H9 (cell line): ENCODE data around the gene RAB1A. TPM values are rescaled to one million over a fixed set of nuclear protein-coding genes. Genes with fewer than 3 reads are reported as not detected.

Experiments
- DNase-seq: peaks from one replicate; pipeline ENCODE4 v3.0.0-alpha.2; 2017
- H2AFZ ChIP-seq: one replicate; pipeline ENCODE4 v1.6.1; 2013; ENCODE audit warnings: mild to moderate bottlenecking, low read length, control low read depth, moderate library complexity
- H2AK5ac ChIP-seq: 2 replicates; pipeline ENCODE4 v1.6.1; 2013; ENCODE audit warnings: low read length, control low read depth, mixed read lengths; ENCODE audit not compliant: insufficient read length
- H2BK120ac ChIP-seq: one replicate; pipeline ENCODE4 v1.6.1; 2013; ENCODE audit warnings: low read depth, mild to moderate bottlenecking, low read length, control low read depth, inconsistent platforms; ENCODE audit not compliant: poor library complexity, severe bottlenecking
- H2BK12ac ChIP-seq: 2 replicates; pipeline ENCODE4 v1.6.1; 2013; ENCODE audit warnings: low read length, control low read depth, mixed read lengths, low read depth; ENCODE audit not compliant: insufficient read length
- H2BK15ac ChIP-seq: 2 replicates; pipeline ENCODE4 v1.6.1; 2013; ENCODE audit warnings: low read depth, low read length, control low read depth
- H2BK20ac ChIP-seq: one replicate; pipeline ENCODE4 v1.6.1; 2013; ENCODE audit warnings: low read depth, mild to moderate bottlenecking, low read length, control low read depth, inconsistent platforms; ENCODE audit not compliant: poor library complexity, severe bottlenecking
- H2BK5ac ChIP-seq: 2 replicates; pipeline ENCODE4 v1.6.1; 2013; ENCODE audit warnings: low read length, control low read depth, mixed read lengths; ENCODE audit not compliant: insufficient read length
- H3K14ac ChIP-seq: 2 replicates; pipeline ENCODE4 v1.6.1; 2013; ENCODE audit warnings: low read length, control low read depth; ENCODE audit not compliant: insufficient read depth
- H3K18ac ChIP-seq: 2 replicates; pipeline ENCODE4 v1.6.1; 2013; ENCODE audit warnings: low read depth, mild to moderate bottlenecking, mixed read lengths, low read length, control low read depth; ENCODE audit not compliant: insufficient read length
- H3K23ac ChIP-seq: 2 replicates; pipeline ENCODE4 v1.6.1; 2013; ENCODE audit warnings: low read length, control low read depth, mixed read lengths, low read depth; ENCODE audit not compliant: insufficient read length
- H3K23me2 ChIP-seq: 2 replicates; pipeline ENCODE4 v1.6.1; 2013; ENCODE audit warnings: low read depth, mild to moderate bottlenecking, mixed read lengths, low read length, control low read depth; ENCODE audit not compliant: insufficient read length, poor library complexity, severe bottlenecking
- H3K27ac ChIP-seq: 2 replicates; pipeline ENCODE4 v1.5.1; 2013; ENCODE audit warnings: low read length, control low read depth, mixed read lengths, low read depth; ENCODE audit not compliant: insufficient read length
- H3K27me3 ChIP-seq: 2 replicates; pipeline ENCODE4 v1.6.1; 2013; ENCODE audit warnings: low read length, control low read depth, inconsistent platforms; ENCODE audit not compliant: insufficient read depth
- H3K4ac ChIP-seq: 2 replicates; pipeline ENCODE4 v1.6.1; 2013; ENCODE audit warnings: low read depth, mild to moderate bottlenecking, control low read depth, inconsistent platforms, low read length, moderate library complexity
- H3K4me1 ChIP-seq: 2 replicates; pipeline ENCODE4 v1.6.1; 2013; ENCODE audit warnings: low read length, control low read depth, inconsistent platforms; ENCODE audit not compliant: insufficient read depth
- H3K4me2 ChIP-seq: 2 replicates; pipeline ENCODE4 v1.6.1; 2013; ENCODE audit warnings: low read length, control low read depth, mixed read lengths; ENCODE audit not compliant: insufficient read length, insufficient read depth
- H3K56ac ChIP-seq: 2 replicates; pipeline ENCODE4 v1.6.1; 2013; ENCODE audit warnings: low read depth, mild to moderate bottlenecking, mixed read lengths, low read length, control low read depth; ENCODE audit not compliant: insufficient read length
- H3K79me1 ChIP-seq: 2 replicates; pipeline ENCODE4 v1.6.1; 2013; ENCODE audit warnings: low read depth, mild to moderate bottlenecking, moderate library complexity, low read length, control low read depth, inconsistent platforms; ENCODE audit not compliant: insufficient read depth, poor library complexity, severe bottlenecking
- H3K79me2 ChIP-seq: 2 replicates; pipeline ENCODE4 v1.6.1; 2013; ENCODE audit warnings: low read length, control low read depth, inconsistent platforms; ENCODE audit not compliant: insufficient read depth
- H3K9ac ChIP-seq: 2 replicates; pipeline ENCODE4 v1.6.1; 2013; ENCODE audit warnings: low read length, control low read depth, mixed read lengths; ENCODE audit not compliant: insufficient read length; ENCODE audit errors: extremely low read depth
- H3K9me3 ChIP-seq: one replicate; pipeline ENCODE4 v1.6.1; 2013; ENCODE audit warnings: low read depth, low read length, inconsistent platforms; ENCODE audit not compliant: control insufficient read depth
- H3T11ph ChIP-seq: one replicate; pipeline ENCODE4 v1.6.1; 2013; ENCODE audit warnings: mild to moderate bottlenecking, low read length, control low read depth, inconsistent platforms
- H4K20me1 ChIP-seq: one replicate; pipeline ENCODE4 v1.6.1; 2013; ENCODE audit not compliant: control insufficient read depth, insufficient read length, insufficient read depth
- H4K5ac ChIP-seq: 2 replicates; pipeline ENCODE4 v1.6.1; 2013; ENCODE audit warnings: low read depth, mild to moderate bottlenecking, mixed read lengths, low read length, control low read depth; ENCODE audit not compliant: insufficient read length
- H4K8ac ChIP-seq: replicated peaks from 2 replicates; pipeline ENCODE4 v1.6.1; 2013; ENCODE audit warnings: low read length, control low read depth, mixed read lengths, low read depth; ENCODE audit not compliant: insufficient read length
- H4K91ac ChIP-seq: 2 replicates; pipeline ENCODE4 v1.6.1; 2013; ENCODE audit warnings: low read depth, mild to moderate bottlenecking, moderate library complexity, mixed read lengths, low read length, control low read depth; ENCODE audit not compliant: insufficient read length
- H3K27ac Mint-ChIP-seq, 3 experiments: 2 replicates in 2 of 3; 3 replicates in 1 of 3; pipeline ENCODE4 v1.8.0; 2020 to 2021; ENCODE audit warnings: mixed read lengths in 3 of 3, mild to moderate bottlenecking in 1 of 3, moderate library complexity in 1 of 3
- H3K27me3 Mint-ChIP-seq: 2 replicates; pipeline ENCODE4 v1.8.0; 2021; ENCODE audit warnings: low read depth, mild to moderate bottlenecking, moderate library complexity, mixed read lengths
- H3K36me3 Mint-ChIP-seq, 3 experiments: 2 replicates in 2 of 3; 3 replicates in 1 of 3; pipeline ENCODE4 v1.8.0; 2020 to 2021; ENCODE audit warnings: low read depth in 3 of 3, mixed read lengths in 3 of 3; ENCODE audit not compliant: insufficient read depth in 1 of 3
- H3K4me1 Mint-ChIP-seq, 2 experiments: 2 replicates each; pipeline ENCODE4 v1.8.0; 2020; ENCODE audit warnings: mixed read lengths in 2 of 2
- H3K4me3 Mint-ChIP-seq, 2 experiments: 2 replicates in 1 of 2; 3 replicates in 1 of 2; pipeline ENCODE4 v1.8.0; 2020 to 2021; ENCODE audit warnings: mild to moderate bottlenecking in 2 of 2, mixed read lengths in 2 of 2, moderate library complexity in 1 of 2
- H3K9me3 Mint-ChIP-seq, 2 experiments: 2 replicates in 1 of 2; 3 replicates in 1 of 2; pipeline ENCODE4 v1.8.0; 2020; ENCODE audit warnings: mild to moderate bottlenecking in 2 of 2, mixed read lengths in 2 of 2, moderate library complexity in 1 of 2
- CTCF ChIP-seq: fragments of 200-600 bp; sonication (generic); conservative IDR thresholded peaks from 3 replicates; pipeline ENCODE4 v1.8.0; 2021; ENCODE audit warnings: antibody characterized with exemption, mild to moderate bottlenecking
- WGBS: extraction: QIAGEN DNeasy Blood & Tissue Kit; methylation state at CpG from one replicate; pipeline ENCODE4 v1.1.7; 2013; ENCODE audit warnings: missing lambda C conversion rate, low lambda C conversion rate, mixed read lengths; ENCODE audit not compliant: insufficient read length; ENCODE audit errors: extremely low coverage; 5-methylcytosine and 5-hydroxymethylcytosine counted together
- total RNA-seq: library from RNA; stranded (reverse); gene quantifications from 2 replicates; pipeline ENCODE4 v1.2.1, GENCODE V29; 2021

The RAB1A gene
- total RNA-seq, 1 experiment from 2014 or later: 112 TPM

- Histone ChIP-seq H3K9ac (no peak overlapping the region), H3K79me1 (no peaks in the 10 kb centered on the region), H3K14ac (no peak overlapping the region), H2BK20ac (no peak overlapping the region), H3K4me1 (no peaks in the 10 kb centered on the region), H2AK5ac (no peak overlapping the region), H3K23ac (no peak overlapping the region), H3K56ac (no peak overlapping the region), H3K18ac (no peak overlapping the region), H4K20me1 (no peaks in the 10 kb centered on the region), H2BK15ac (no peak overlapping the region), H4K5ac (no peak overlapping the region), H2BK5ac (no peak overlapping the region), H2BK120ac (no peak overlapping the region), H3K27me3 (no peaks in the 10 kb centered on the region), H3K4me2 (no peak overlapping the region), H4K91ac (no peak overlapping the region), H3K9me3 (no peaks in the 10 kb centered on the region), H2AFZ (no peak overlapping the region), H3K79me2 (no peaks in the 10 kb centered on the region), H2BK12ac (no peak overlapping the region), H3T11ph (no peak overlapping the region), H3K27ac (no peak overlapping the region), H3K23me2 (no peaks in the 10 kb centered on the region), H4K8ac (no peak overlapping the region), H3K4ac (no peak overlapping the region)
- TF ChIP-seq CTCF: no peak
- Mint-ChIP-seq H3K4me1 (peaks cover 0 to 6% of the 10 kb centered on the region in 2 experiments), H3K36me3 (no peaks in the 10 kb centered on the region), H3K27me3 (no peaks in the 10 kb centered on the region; the same call in 1 of the 2 replicates), H3K9me3 (no peaks in the 10 kb centered on the region), H3K4me3 (no peak overlapping the region), H3K27ac (no peak overlapping the region)
- WGBS: no CpG with 5 or more reads among the region's 1 CpG
- DNase-seq: no peak
Measured at GRCh38 chr2:65136253-65136652, 6.3 kb upstream of the RAB1A start.
